D721Med (cell line): Measurements from ENCODE around the gene NARS2.
"Not testable (repeated sequence)": the region's sequence is repeated elsewhere in the genome, so short reads cannot be mapped to it uniquely, and the experiment has no call there.

ENCODE experiments used
- DNase-seq: peaks from one replicate; pipeline ENCODE4 v3.0.0; 2011; ENCODE audit warnings: low spot score; ENCODE audit not compliant: insufficient read length
- FAIRE-seq: peaks from 2 replicates; lab custom pipeline; 2011; peaks lifted over from hg19 to GRCh38; lab: Jason Lieb, UNC
- CTCF ChIP-seq: IDR thresholded peaks from 2 replicates; pipeline ENCODE4 v1.5.1; 2012; ENCODE audit warnings: mild to moderate bottlenecking, control low read depth; ENCODE audit not compliant: insufficient read depth; ENCODE audit errors: missing control alignments

The NARS2 gene

GRCh38 chr11:78526497-78527146, 48.0 kb downstream of the NARS2 start:
- FAIRE-seq = no peak
- DNase-seq = no peak
- no peak for TF ChIP-seq CTCF

- no peak for FAIRE-seq
- no peak for TF ChIP-seq CTCF
- no peak for DNase-seq
These were observed 48.9 kb downstream of the NARS2 start for GRCh38 chr11:78525720-78526119.

- no peak for TF ChIP-seq CTCF
- no peak for DNase-seq
- no peak for FAIRE-seq
These were observed 54.4 kb downstream of the NARS2 start for GRCh38 chr11:78520230-78520629.

GRCh38 chr11:78516281-78516680, 58.4 kb downstream of the NARS2 start:
- FAIRE-seq (no peak), DNase-seq (no peak)
- TF ChIP-seq CTCF = no peak

GRCh38 chr11:78514922-78515502, 59.7 kb downstream of the NARS2 start:
- TF ChIP-seq CTCF = no peak
- FAIRE-seq = no peak
- no peak for DNase-seq

- DNase-seq, FAIRE-seq: not testable (repeated sequence)
These were observed 61.6 kb downstream of the NARS2 start for GRCh38 chr11:78513085-78513484.

- DNase-seq (no peak), FAIRE-seq (no peak)
- TF ChIP-seq CTCF = no peak
These were observed 64.1 kb downstream of the NARS2 start for GRCh38 chr11:78510597-78510996.
